LNCAP (cell line): ENCODE data around the gene HCN3.

Experiments
- TF ChIP-seq, protein P1 (sequence below): fragments of 450-650 bp; IDR thresholded peaks from 2 replicates; pipeline ENCODE4 v1.5.1; 2017; ENCODE audit warnings: mild to moderate bottlenecking

Gene HCN3

GRCh38 chr1:155286544-155286943, 9.3 kb downstream of the HCN3 start:
- TF ChIP-seq, protein P1, sequence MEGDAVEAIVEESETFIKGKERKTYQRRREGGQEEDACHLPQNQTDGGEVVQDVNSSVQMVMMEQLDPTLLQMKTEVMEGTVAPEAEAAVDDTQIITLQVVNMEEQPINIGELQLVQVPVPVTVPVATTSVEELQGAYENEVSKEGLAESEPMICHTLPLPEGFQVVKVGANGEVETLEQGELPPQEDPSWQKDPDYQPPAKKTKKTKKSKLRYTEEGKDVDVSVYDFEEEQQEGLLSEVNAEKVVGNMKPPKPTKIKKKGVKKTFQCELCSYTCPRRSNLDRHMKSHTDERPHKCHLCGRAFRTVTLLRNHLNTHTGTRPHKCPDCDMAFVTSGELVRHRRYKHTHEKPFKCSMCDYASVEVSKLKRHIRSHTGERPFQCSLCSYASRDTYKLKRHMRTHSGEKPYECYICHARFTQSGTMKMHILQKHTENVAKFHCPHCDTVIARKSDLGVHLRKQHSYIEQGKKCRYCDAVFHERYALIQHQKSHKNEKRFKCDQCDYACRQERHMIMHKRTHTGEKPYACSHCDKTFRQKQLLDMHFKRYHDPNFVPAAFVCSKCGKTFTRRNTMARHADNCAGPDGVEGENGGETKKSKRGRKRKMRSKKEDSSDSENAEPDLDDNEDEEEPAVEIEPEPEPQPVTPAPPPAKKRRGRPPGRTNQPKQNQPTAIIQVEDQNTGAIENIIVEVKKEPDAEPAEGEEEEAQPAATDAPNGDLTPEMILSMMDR, result no peak

GRCh38 chr1:155287987-155288543, 10.8 kb downstream of the HCN3 start:
- TF ChIP-seq, protein P1, result no peak

DNA sequence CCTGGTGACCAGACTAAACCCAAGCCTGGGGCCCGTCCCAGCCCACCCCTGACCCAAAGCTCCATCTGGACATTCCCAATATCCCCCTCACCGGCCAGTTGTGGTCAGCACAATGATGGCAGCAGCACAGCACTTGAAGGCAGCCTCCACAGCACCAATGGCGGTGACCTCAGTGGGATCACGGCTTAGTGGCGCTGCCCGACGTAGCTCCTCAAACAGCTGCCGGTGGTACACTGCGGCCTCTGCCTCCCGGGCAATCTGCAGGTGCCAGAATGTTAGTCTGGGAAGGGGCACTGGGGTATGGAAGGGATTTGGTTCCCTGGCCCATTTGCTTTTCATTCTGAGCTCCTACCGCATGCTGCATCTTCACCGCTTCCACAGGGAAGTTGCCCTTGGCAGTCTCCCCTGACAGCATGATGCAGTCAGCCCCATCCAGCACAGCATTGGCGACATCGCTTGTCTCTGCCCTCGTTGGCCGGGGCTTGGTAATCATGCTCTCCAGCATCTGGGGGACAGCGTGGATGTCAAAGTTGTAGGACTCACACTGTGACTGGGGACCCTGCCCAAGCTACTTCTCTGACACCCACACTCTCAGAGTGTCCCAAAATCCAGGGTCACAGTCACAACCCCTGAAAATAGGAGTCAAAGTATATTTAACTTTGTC, 16.0 kb downstream of the HCN3 start:
- TF ChIP-seq, protein P1, result no peak

- TF ChIP-seq, protein P1, result no peak
These were observed 17.4 kb downstream of the HCN3 start for GRCh38 chr1:155294520-155295182.

DNA sequence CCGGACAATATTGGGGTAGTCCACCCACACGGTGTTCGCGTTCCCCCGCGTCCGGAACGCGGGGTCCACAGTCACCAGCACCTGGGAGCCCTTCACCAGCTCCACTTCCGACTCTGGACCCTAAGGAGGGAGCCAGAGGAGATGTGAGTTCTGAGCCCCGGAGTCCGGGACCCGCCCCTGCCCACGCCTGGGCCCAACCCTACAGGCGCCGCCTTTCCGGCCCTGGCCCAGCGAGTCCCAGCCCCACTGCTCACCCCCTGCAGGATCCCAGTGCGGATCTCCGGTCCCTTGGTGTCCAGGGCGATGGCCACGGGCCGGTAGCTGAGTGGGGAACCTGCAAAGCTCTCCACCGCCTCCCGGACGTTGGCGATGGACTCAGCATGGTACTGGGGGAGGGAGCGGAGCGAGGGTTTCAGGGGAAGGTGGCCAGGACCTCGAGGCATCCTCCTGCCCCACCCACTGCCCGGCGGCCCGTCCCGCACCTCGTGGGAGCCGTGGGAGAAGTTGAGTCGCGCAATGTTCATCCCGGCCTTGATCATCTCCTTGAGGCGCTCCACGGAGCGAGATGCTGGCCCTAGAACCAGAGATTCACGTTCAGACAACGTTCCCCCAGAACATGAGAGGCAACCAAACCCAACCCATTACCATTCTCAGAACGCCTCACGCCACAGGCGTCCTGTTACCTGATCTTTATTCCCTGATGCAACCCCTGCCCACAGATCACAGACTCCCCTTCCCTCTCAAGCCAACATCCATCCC, 18.1 kb downstream of the HCN3 start:
- TF ChIP-seq, protein P1, result no peak

DNA sequence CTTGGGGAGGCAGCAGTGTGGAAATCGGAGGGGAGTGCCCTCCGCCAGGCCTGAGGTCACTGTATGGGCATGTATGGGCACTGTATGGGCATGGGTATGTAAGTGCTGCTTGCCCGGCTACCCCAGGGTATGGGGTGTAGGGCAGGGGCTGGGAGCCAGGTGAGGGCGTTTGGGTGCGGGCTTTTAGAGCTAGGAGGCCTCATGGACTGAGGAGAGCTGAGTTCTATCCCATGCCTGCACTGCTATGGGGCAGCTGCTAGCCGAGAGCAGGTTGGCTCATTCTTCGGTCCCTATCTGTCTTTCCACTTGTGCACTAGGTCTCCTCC, 18.6 kb downstream of the HCN3 start:
- TF ChIP-seq, protein P1, result no peak

- TF ChIP-seq, protein P1, result no peak
These were observed 19.4 kb downstream of the HCN3 start for GRCh38 chr1:155296661-155297060.
